GM10248 (cell line): ENCODE data around the gene MGLL.

ENCODE experiments used
- CTCF ChIA-PET: fragments of 300-600 bp; sonication (Branson Sonifier 250); formaldehyde crosslinking; extraction: SDS; loops from one replicate; lab custom pipeline; 2021; ENCODE audit warnings: antibody characterized with exemption; lab: Yijun Ruan, JAX
- POLR2A ChIA-PET: fragments of 350-650 bp; sonication (Branson Sonifier 250); formaldehyde crosslinking; extraction: SDS; loops from one replicate; lab custom pipeline; 2020; ENCODE audit warnings: antibody characterized with exemption; lab: Yijun Ruan, JAX
- DNase-seq: peaks from one replicate; pipeline ENCODE4 v3.0.0; 2012; ENCODE audit errors: extremely low spot score
- TF ChIP-seq, protein P1 (sequence below): IDR thresholded peaks from 2 replicates; pipeline ENCODE4 v1.5.1; 2012; ENCODE audit warnings: mild to moderate bottlenecking, low read depth; ENCODE audit errors: extremely low read depth, missing control alignments, control extremely low read depth

Gene MGLL

DNA sequence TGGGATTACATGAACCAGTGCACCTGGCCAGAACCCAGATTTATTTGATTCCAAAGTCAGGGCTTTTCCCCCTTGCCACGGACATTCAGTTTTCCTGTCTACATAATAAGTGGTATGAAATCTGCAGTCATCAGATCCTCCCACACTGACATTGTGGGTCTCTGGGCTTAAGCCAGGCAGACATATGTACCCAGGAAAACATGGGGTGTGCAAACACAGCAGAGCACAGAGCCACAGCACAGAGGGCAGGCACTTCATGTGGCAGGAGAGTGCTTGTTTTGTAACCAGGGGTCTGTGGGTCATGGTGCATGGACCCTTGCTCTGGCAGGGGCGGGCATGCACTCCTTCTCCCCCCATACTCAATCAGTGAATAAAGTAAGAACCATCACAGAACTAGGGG, 155.6 kb downstream of the MGLL start:
- ChIA-PET CTCF (no interaction called here), POLR2A (no interaction called here)
- no peak for DNase-seq
- TF ChIP-seq, protein P1, sequence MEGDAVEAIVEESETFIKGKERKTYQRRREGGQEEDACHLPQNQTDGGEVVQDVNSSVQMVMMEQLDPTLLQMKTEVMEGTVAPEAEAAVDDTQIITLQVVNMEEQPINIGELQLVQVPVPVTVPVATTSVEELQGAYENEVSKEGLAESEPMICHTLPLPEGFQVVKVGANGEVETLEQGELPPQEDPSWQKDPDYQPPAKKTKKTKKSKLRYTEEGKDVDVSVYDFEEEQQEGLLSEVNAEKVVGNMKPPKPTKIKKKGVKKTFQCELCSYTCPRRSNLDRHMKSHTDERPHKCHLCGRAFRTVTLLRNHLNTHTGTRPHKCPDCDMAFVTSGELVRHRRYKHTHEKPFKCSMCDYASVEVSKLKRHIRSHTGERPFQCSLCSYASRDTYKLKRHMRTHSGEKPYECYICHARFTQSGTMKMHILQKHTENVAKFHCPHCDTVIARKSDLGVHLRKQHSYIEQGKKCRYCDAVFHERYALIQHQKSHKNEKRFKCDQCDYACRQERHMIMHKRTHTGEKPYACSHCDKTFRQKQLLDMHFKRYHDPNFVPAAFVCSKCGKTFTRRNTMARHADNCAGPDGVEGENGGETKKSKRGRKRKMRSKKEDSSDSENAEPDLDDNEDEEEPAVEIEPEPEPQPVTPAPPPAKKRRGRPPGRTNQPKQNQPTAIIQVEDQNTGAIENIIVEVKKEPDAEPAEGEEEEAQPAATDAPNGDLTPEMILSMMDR = no peak

DNA sequence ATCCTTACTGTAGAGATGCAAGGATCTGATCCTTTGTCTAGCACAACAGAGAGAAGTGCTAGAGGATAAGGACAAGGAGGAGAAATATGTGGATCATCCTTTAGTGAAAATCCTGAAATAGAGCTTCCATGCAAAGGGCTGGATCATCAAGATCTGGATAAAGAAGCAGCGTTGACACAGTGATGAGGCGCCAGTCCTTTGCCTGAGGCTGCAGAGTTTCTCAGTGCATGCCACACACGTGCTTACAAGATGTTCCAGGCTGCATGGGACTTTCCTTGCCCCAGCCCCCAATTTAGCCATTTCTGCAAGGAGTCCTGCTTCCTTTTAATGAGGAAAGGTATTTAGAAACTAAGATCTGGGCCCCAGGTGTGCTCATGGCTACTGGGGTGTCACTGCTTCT, 156.7 kb downstream of the MGLL start:
- CTCF ChIA-PET = no interaction called here
- TF ChIP-seq, protein P1 = no peak
- POLR2A ChIA-PET = no interaction called here
- no peak for DNase-seq

DNA sequence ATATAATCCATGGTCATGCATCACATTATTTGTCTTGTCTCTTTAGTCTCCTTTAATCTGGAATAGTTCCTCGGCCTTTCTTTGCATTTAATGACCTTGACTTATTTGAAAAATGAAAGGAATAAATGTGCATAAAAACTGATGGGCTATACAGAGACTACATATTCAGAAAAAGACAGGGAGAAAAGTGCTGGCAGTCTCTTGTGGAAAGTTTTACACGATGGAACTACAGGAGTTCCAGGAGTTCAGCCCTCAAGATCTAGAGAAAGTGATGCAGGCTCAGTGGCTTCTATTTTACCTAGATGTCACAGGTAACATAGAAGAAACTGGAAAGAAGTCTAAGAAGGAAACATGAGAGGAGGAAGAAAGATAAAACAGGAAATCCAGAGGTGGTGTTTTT, 157.2 kb downstream of the MGLL start:
- POLR2A ChIA-PET = no interaction called here
- CTCF ChIA-PET = no interaction called here
- DNase-seq = no peak
- TF ChIP-seq, protein P1 = no peak

DNA sequence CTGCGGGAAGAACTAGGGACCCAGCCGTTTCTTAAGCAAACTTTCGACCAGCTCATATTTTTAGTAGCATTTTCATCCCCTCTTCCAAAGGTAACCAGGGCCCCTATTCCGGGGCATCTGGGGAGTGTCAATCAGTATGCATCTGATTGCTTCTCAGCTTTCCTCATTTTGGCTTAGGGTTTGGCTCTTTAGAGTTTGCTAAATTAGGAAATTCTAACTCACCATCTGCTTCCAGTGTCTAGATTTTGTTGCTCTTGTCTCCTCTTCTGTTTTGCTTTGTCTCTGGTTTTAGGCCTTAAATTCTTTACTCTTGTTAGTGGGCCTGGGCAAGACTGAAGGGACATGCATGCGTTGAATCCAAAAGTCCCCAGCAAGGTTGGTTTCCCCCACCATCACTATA, 159.2 kb downstream of the MGLL start:
- ChIA-PET CTCF (interaction anchor here (0.9 to 1.6 kb wide), 3 partner anchors 10 to 15 kb away, joined by 3 to 6 read pairs (median 5); no protein-coding TSS in a partner anchor), POLR2A (no interaction called here)
- no peak for DNase-seq
- TF ChIP-seq, protein P1 = no peak

DNA sequence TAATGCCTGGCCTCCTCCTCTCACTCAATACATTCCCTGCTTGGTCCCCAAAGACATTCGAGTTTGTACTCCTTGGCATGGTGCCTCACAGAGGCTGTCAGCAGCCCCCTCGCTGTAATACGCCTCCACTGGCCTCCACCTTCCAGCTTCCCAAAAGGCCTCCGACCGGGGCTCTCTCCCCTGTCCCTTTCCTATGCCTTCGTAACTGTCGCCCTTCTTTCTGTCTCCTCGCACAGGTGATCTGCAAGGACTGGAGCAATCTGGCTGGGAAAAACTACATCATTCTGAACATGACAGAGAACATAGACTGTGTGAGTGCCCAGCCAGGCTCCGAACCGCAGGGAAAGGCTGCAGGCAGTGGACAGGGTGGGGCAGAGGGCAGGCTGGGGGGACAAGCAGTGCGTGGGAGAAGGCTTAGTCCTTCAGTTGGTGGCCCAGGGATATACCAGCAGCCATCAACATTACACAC, 160.3 kb downstream of the MGLL start:
- DNase-seq = no peak
- POLR2A ChIA-PET = interaction anchor here (1.3 kb wide), 1 partner anchor 10 kb away, joined by 5 read pairs; no protein-coding TSS in a partner anchor
- CTCF ChIA-PET = interaction anchor here (1.5 to 1.6 kb wide), 2 partner anchors 9 to 14 kb away, joined by 5 to 6 read pairs; no protein-coding TSS in a partner anchor
- TF ChIP-seq, protein P1 = no peak

DNA sequence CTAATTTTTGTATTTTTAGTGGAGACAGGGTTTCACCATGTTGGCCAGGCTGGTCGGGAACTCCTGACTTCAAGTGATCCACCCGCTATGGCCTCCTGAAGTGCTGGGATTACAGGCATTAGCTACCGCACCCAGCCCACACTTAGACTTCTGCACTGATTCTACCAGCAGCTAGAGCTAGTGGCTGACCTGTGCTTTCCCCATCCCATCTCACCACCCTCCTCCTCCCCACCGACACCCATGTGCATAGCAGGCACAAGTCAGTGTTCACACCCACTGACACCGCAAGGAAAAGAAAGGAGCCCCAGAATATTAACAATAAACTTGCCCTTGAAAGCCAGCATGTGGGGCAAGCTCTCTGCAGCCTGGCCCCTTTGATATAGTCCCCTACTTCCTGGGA, 160.7 kb downstream of the MGLL start:
- no peak for DNase-seq
- POLR2A ChIA-PET = interaction anchor here (1.3 kb wide), 1 partner anchor 10 kb away, joined by 5 read pairs; no protein-coding TSS in a partner anchor
- TF ChIP-seq, protein P1 = no peak
- CTCF ChIA-PET = interaction anchor here (1.2 to 1.5 kb wide), 2 partner anchors 14 kb away, joined by 3 to 6 read pairs; no protein-coding TSS in a partner anchor
